Measurements from ENCODE around the gene HDLBP. TPM values are rescaled to one million over a fixed set of nuclear protein-coding genes. Genes with fewer than 3 reads are reported as not detected.

HDLBP gene
- total RNA-seq, 2 experiments from 2014 or later: 170 to 176 TPM

DNA sequence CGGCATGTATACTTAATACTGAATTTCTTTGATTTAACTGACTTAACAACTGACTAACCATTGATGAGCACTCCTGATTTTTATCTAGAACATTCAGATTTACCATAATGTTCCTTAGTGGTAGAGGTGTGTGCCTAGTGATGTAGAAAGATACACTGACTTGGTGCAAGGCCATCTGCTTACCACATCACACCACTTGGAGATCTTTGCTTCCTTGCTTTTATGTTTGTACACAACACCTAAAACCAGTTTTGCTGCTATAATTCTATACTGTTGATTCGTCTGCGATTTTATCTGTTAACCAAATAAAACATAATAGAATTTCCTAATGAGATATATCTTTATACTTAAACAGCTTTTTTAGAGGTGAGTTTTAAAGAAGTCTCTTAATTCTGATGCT lies 36.8 kb upstream of the HDLBP start:
- no peak for DNase-seq (ENCODE audit: low spot score)
- peaks cover 11% of the 10 kb centered on the region for H3K4me1 ChIP-seq (ENCODE audit: insufficient read depth, low read length, poor library complexity, severe bottlenecking)
- intact Hi-C loops (cut with micrococcal nuclease; ENCODE audit: unreplicated experiment): loop anchor here (10.0 kb wide), 2 partner anchors 283 to 333 kb away; partner anchors contain the start of genes ATG4B, DTYMK and THAP4
- H3K4me2 ChIP-seq (ENCODE audit: low read length): no peak overlapping the region
- no peaks in the 10 kb centered on the region for H3K9me2 ChIP-seq (ENCODE audit: insufficient read depth, low read length)
- H2AFZ ChIP-seq (ENCODE audit: low read length): no peak overlapping the region
- CTCF ChIA-PET (ENCODE audit: unreplicated experiment): no interaction called here
- H4K20me1 ChIP-seq (ENCODE audit: insufficient read depth, low read length): 0 out of 2 replicates have a peak, but pooled peaks cover 4% of the 10 kb centered on the region
- BruUV-seq (replicated peaks): no TSS peak
- H3K4me3 ChIP-seq (ENCODE audit: low read depth, low read length, poor library complexity, severe bottlenecking): no peak overlapping the region
- TF ChIP-seq, protein P1, sequence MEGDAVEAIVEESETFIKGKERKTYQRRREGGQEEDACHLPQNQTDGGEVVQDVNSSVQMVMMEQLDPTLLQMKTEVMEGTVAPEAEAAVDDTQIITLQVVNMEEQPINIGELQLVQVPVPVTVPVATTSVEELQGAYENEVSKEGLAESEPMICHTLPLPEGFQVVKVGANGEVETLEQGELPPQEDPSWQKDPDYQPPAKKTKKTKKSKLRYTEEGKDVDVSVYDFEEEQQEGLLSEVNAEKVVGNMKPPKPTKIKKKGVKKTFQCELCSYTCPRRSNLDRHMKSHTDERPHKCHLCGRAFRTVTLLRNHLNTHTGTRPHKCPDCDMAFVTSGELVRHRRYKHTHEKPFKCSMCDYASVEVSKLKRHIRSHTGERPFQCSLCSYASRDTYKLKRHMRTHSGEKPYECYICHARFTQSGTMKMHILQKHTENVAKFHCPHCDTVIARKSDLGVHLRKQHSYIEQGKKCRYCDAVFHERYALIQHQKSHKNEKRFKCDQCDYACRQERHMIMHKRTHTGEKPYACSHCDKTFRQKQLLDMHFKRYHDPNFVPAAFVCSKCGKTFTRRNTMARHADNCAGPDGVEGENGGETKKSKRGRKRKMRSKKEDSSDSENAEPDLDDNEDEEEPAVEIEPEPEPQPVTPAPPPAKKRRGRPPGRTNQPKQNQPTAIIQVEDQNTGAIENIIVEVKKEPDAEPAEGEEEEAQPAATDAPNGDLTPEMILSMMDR (conservative IDR thresholded peaks at IDR 0.05; ENCODE audit: low read length): no peak
- TF ChIP-seq EZH2phosphoT487 (IDR thresholded peaks at IDR 0.05; ENCODE audit: borderline replicate concordance, low read depth, low read length): no peak
- H3K36me3 ChIP-seq (ENCODE audit: insufficient read depth, low read length): peaks cover 78% of the 10 kb centered on the region
- POLR2A ChIA-PET: no interaction called here
- no peaks in the 10 kb centered on the region for H3K9me3 ChIP-seq (ENCODE audit: low read length)
- no peak overlapping the region for H3K27ac ChIP-seq (ENCODE audit: low read depth, low read length, poor library complexity, severe bottlenecking)
- peaks cover 10% of the 10 kb centered on the region; the same call in 1 of the 2 replicates for H3K79me2 ChIP-seq (ENCODE audit: insufficient read depth, low read depth, low read length)

DNA sequence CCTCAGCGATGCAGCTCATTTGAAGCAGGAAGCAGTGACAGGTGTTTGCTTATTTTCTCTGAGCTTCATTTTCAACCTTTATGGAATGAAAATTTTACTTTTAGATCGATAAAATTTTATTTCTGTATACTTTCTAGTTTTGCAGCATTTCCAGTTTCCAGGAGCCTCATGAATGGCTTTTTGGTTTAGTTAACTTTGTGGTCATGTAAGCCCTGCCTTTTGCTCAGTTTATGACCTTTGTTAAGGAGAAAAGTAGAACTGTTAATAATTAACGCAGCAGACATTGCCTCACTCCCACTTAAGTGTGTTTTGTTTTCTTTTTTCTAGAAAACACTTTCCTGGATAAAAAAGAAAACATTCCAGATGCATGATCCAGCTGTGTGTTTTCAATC lies 36.2 kb upstream of the HDLBP start:
- H3K4me2 ChIP-seq (ENCODE audit: low read length): no peak overlapping the region
- H3K4me1 ChIP-seq (ENCODE audit: insufficient read depth, low read length, poor library complexity, severe bottlenecking): peaks cover 6% of the 10 kb centered on the region
- TF ChIP-seq, protein P1 (conservative IDR thresholded peaks at IDR 0.05; ENCODE audit: low read length): no peak
- TF ChIP-seq EZH2phosphoT487 (IDR thresholded peaks at IDR 0.05; ENCODE audit: borderline replicate concordance, low read depth, low read length): no peak
- no peak overlapping the region for H3K27ac ChIP-seq (ENCODE audit: low read depth, low read length, poor library complexity, severe bottlenecking)
- no peaks in the 10 kb centered on the region for H3K9me2 ChIP-seq (ENCODE audit: insufficient read depth, low read length)
- H4K20me1 ChIP-seq (ENCODE audit: insufficient read depth, low read length): 0 out of 2 replicates have a peak, but pooled peaks cover 4% of the 10 kb centered on the region
- BruUV-seq (replicated peaks): no TSS peak
- H3K36me3 ChIP-seq (ENCODE audit: insufficient read depth, low read length): peaks cover 84% of the 10 kb centered on the region
- H3K4me3 ChIP-seq (ENCODE audit: low read depth, low read length, poor library complexity, severe bottlenecking): no peak overlapping the region
- no peak overlapping the region for H2AFZ ChIP-seq (ENCODE audit: low read length)
- H3K79me2 ChIP-seq (ENCODE audit: insufficient read depth, low read depth, low read length): peaks cover 4% of the 10 kb centered on the region; the same call in 1 of the 2 replicates
- CTCF ChIA-PET (ENCODE audit: unreplicated experiment): no interaction called here
- POLR2A ChIA-PET: no interaction called here
- H3K9me3 ChIP-seq (ENCODE audit: low read length): no peaks in the 10 kb centered on the region
- intact Hi-C loops (cut with micrococcal nuclease; ENCODE audit: unreplicated experiment): loop anchor here (10.0 kb wide), 2 partner anchors 283 to 333 kb away; partner anchors contain the start of genes ATG4B, DTYMK and THAP4
- DNase-seq (ENCODE audit: low spot score): no peak

DNA sequence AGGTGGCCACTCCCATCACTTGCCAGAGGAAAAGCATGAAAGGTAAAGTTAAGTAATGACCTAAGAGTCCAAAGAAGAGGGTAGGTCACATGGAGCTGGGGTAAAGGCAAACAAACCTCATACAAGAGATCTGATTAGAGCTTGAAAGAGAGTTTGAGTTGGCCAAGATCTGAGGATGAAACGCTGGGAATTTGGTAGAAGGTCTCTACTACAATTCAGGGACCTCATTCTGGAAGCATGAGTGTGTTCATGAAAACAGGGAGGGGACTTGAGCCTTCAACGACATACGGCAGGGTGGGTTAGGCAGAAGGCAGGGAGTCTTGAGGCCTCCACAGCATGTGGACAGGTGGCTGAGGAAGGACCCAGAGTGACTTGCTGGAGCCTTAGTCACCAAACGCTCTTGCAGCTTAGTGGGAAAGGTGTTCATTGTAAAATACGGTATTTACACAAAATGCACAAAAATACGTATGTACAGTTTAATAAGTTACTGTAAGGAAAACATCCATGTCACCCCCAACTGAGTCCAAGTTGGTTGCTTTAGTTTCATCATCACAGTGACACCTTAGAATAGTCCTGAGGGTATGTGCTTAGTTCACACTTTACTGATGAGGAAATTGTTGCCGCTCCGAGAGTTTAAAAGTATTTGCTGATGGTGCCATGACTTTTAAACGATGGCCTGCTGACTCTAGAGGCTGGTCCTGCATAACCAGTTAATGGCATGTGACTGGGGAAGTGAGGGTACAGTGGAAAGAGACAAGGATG lies 35.6 kb upstream of the HDLBP start:
- CTCF ChIA-PET (ENCODE audit: unreplicated experiment): no interaction called here

More for the DNA sequence above, 35.6 kb upstream of the HDLBP start:
- POLR2A ChIA-PET: no interaction called here
- no peaks in the 10 kb centered on the region for H3K79me2 ChIP-seq (ENCODE audit: insufficient read depth, low read depth, low read length)
- H3K36me3 ChIP-seq (ENCODE audit: insufficient read depth, low read length): peaks cover 90% of the 10 kb centered on the region
- no peaks in the 10 kb centered on the region for H3K9me2 ChIP-seq (ENCODE audit: insufficient read depth, low read length)
- H3K4me3 ChIP-seq (ENCODE audit: low read depth, low read length, poor library complexity, severe bottlenecking): no peak overlapping the region
- H3K4me1 ChIP-seq (ENCODE audit: insufficient read depth, low read length, poor library complexity, severe bottlenecking): peaks cover 6% of the 10 kb centered on the region
- H2AFZ ChIP-seq (ENCODE audit: low read length): no peak overlapping the region
- BruUV-seq (replicated peaks): no TSS peak
- no peaks in the 10 kb centered on the region for H3K9me3 ChIP-seq (ENCODE audit: low read length)
- intact Hi-C loops (cut with micrococcal nuclease; ENCODE audit: unreplicated experiment): loop anchor here (10.0 kb wide), 2 partner anchors 284 to 334 kb away; partner anchors contain the start of genes ATG4B, DTYMK and THAP4
- no peak for DNase-seq (ENCODE audit: low spot score)
- no peak overlapping the region for H3K4me2 ChIP-seq (ENCODE audit: low read length)
- H3K27ac ChIP-seq (ENCODE audit: low read depth, low read length, poor library complexity, severe bottlenecking): no peak overlapping the region
- TF ChIP-seq EZH2phosphoT487 (IDR thresholded peaks at IDR 0.05; ENCODE audit: borderline replicate concordance, low read depth, low read length): no peak
- TF ChIP-seq, protein P1 (conservative IDR thresholded peaks at IDR 0.05; ENCODE audit: low read length): no peak
- 0 out of 2 replicates have a peak, but pooled peaks cover 4% of the 10 kb centered on the region for H4K20me1 ChIP-seq (ENCODE audit: insufficient read depth, low read length)
